VCaP (cell line): ENCODE results near the gene USP53.

ENCODE experiments used
- H3K27ac ChIP-seq: fragments of 450-650 bp; 2 replicates; pipeline ENCODE4 v1.5.1; 2017
- CTCF ChIP-seq: fragments of 450-650 bp; conservative IDR thresholded peaks from 2 replicates; pipeline ENCODE4 v1.5.1; 2017; ENCODE audit warnings: mild to moderate bottlenecking, moderate library complexity

USP53 gene

GRCh38 chr4:119209586-119209985, 2.9 kb upstream of the USP53 start:
- H3K27ac ChIP-seq = no peak overlapping the region
- no peak for TF ChIP-seq CTCF

- H3K27ac ChIP-seq = no peak overlapping the region
- no peak for TF ChIP-seq CTCF
Observed at GRCh38 chr4:119210775-119211174, 1.7 kb upstream of the USP53 start.

GRCh38 chr4:119211867-119212233, 663 bp upstream of the USP53 start:
- H3K27ac ChIP-seq = peak overlapping the region; percentile 89
- TF ChIP-seq CTCF = no peak

GRCh38 chr4:119212964-119213606, 572 bp downstream of the USP53 start:
- peak; percentile 60 for TF ChIP-seq CTCF
- H3K27ac ChIP-seq = peak overlapping the region; percentile 89

GRCh38 chr4:119218093-119218492, 5.6 kb downstream of the USP53 start:
- TF ChIP-seq CTCF = no peak
- no peak overlapping the region for H3K27ac ChIP-seq

GRCh38 chr4:119221412-119221811, 8.9 kb downstream of the USP53 start:
- TF ChIP-seq CTCF = no peak
- H3K27ac ChIP-seq = no peak overlapping the region

- no peak overlapping the region for H3K27ac ChIP-seq
- no peak for TF ChIP-seq CTCF
Observed at GRCh38 chr4:119227690-119228089, 15.2 kb downstream of the USP53 start.

- TF ChIP-seq CTCF = no peak
- H3K27ac ChIP-seq = no peak overlapping the region
Observed at GRCh38 chr4:119228406-119228805, 15.9 kb downstream of the USP53 start.
